Activated effector memory CD4-positive, alpha-beta T cell treated with Interleukin-2 at 50 U/mL for 16 hours (primary cell): ENCODE data around the gene GNL1.

Source experiments
- DNase-seq: peaks from one replicate; pipeline ENCODE4 v3.0.0-alpha.2; 2020

The GNL1 gene

DNA sequence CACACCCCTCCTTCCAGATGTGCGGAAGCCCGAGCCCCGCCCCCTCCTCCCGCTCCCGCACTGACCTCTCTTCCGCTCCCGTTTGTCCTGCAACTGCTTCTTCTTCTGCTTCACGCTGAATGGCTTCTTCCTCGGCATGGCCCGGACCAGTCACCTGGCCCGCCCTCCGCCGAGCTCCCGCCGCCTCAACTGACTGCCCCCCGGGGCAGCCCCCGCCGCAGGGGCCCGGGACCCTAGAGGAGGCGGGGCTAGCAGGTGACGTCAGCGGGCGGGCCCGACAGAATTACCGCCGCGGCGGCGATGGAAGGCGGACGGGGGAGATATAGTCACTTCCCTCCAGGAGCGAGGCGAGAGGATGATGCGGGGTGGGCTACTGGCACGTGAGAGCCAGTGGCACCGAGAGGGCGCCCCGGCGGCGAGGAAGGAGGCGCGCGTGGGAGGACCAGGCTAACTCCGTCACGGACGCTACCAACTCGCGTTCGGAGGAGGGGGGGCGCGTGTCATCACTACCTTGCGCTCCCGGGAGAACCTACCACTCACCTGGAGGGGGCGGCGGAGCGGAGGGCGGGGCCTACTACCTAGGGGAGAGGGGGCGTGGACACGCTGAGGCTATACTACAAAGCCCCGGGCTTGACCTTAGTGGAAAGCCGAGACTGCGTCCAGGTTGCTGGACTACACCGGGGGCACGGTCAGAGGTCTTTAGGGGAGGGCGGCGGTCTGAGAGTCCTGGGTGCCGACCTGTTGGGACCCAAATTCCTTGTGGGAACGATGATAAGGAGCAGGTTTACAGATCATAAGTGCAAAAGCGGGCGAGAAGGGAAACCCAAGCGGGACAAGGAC is at the start of gene GNL1:
Gene GNL1 (minus strand): TSS at position 424 of the 840 bp plus-strand sequence. CDS start 286 bp downstream, at position 138.
- peak; percentile 96 for DNase-seq

DNA sequence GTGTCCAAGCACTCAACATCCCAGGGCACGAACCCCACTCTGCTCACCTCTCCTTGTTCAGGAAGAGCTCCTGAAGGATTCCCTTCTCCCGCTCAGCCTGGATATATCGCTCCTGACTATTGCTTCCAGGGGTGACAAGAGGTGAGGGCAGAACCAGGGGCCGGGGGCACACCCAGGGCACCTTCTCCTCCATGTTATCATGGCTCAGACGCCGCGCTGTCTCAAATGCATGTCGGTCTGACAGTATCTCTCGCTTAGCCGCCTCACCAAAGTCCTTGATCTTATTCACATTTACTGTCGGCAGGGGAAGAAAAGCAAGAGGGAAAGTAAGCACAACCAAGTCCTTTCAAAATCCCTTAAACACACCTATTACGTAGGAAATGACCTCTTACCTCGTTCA is 47.7 kb upstream of the GNL1 start:
- DNase-seq = no peak

DNA sequence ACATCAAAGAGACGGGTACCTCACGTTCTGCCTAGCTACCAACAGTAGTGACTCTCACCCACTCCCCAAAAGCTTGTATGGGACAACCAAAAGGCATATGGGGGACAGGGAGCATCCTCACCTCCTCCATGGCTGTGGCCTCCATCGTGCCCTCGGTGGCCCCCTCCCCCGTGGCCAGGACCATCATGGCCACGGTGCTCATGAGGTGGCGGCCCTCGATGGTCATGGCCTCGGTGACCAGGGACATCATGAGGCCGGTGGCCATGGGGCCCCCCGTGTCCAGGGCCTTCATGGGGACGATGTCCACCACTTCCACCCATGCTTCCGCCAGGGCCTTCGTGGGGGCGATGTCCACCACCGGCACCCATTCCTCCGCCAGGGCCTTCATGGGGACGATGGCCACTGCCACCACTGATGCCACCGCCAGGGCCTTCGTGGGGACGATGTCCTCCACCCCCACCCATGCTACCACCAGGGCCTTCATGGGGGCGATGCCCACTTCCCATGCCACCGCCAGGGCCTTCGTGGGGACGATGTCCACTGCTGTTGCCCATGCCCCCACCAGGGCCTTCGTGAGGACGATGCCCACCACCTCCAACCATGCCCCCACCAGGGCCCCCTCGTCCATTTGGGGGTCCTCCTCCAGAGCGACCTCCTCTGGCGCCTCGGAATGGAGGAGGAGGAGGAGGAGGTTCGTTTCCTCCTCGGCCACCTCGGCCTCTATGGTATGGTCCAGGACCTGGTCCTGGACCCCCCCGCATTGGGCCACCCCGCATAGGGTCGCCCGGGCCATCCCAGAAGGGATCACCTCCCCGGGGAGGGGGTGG is 45.7 kb upstream of the GNL1 start:
- DNase-seq = no peak

DNA sequence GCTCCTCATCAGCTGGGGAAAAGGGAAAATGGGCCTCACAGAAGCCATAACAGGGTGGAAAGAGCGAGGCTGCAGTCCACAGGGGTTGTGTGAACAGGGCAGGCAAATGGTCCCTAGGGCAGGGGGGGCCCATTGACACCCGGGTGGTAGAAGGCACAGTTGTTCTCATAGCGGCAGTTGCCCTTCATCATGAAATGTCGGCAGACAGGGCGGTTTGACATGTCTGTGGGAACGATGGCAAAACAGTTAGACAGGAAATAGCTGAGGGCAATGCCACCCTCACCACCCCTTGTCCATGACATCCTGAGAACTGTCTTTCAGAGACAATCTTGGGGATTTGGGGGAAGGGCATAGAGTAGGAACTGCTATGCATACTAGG is 45.1 kb upstream of the GNL1 start:
- DNase-seq = no peak

- no peak for DNase-seq
Observed at GRCh38 chr6:30600451-30600961, 44.2 kb upstream of the GNL1 start.

DNA sequence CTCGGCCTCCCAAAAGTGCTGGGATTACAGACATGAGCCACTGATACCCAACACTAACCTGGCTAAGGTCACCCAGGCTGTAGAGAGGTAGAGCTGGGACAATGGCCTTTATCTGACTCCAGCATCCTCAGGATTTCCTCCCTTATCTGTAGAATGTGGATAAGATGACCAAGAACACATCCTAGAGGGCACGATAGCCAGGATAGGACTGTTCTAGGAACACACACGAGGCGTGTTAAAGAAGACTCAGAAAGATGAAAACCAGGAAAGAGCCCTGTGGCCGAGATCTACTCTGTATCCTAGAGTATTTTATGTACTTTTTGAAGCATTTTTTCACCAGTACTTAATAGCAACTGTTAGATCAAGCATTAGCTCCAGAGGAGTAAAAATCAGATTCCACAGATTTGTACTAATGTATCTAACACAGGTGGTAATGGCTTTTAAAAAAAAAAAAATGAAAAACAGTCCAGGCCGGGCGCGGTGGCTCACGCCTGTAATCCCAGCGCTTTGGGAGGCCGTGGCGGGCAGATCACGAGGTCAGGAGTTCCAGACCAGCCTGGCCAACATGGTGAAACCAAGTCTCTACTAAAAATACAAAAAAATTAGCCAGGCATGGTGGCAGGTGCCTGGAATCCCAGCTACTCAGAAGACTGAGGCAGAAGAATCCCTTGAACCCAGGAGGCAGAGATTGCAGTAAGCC is 43.5 kb upstream of the GNL1 start:
- no peak for DNase-seq

- no peak for DNase-seq
Observed at GRCh38 chr6:30598912-30599624, 42.8 kb upstream of the GNL1 start.

DNA sequence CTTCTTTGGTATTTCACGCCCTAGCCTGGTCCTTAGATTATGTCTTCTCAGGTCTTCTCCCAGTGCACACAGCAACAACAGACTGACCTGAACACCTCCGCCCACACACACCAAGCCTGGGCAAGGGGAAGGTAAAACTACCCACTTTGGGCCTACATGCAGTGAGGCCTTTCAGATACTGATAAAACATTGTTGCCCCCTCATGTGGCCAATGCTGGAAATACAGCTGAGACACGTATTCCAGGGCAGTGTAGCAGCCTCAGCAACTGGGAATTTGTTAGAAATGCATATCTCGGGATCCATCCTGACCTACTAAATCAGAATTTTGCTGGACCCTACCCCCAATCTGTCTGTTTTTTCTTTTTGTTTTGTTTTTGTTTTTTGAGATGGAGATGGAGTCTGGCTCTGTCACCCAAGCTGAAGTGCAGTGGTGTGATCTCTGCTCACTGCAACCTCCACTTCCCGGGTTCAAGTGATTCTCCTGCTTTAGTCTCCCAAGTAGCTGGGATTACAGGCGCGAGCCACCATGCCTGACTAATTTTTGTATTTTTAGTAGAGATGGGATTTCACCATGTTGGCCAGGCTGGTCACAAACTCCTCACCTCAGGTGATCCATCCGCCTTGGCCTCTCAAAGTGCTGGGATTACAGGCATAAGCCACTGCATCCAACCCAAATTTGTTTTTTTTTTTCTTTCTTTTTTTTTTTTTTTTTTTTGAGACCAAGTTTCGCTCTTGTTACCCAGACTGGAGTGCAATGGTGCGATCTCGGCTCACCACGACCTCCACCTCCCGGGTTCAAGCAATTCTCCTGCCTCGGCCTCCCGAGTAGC is 41.2 kb upstream of the GNL1 start:
- peak; percentile 58 for DNase-seq

DNA sequence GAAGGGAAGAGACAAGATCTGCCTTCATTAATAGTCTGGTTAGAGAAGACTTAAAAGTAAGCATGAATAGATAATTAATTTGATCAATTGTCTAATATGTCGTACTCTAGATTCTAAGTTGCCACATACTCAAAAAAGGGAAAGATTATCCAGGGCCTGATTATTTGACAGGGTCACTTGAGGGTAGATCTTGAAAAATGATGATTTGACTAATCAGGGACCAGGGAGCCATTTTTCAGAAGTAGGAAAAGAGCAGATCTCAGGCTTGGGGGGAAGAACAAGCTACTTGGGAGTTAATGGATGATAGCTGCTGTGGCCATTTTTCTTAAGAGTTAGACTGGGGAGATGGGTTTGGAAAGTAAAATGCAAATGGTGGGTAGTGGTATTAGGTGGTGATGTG is 36.0 kb upstream of the GNL1 start:
- no peak for DNase-seq

DNA sequence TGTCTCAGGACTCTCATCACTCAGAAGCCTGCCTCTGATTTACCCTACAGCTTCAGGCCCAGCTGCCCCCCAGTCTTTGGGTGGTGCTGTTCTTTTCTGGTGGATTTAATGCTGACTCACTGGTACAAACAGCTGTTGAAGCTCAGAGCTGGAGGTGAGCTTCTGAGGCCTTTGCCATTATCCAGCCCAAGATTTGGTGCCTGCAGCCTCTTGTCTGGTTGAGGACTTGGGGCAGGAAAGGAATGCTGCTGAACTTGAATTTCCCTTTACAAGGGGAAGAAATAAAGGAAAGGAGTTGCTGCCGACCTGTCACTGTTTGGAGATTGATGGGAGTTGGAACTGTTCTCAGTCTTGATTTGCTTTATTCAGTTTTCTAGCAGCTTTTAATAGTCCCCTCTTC is 34.7 kb upstream of the GNL1 start:
- DNase-seq = no peak

- DNase-seq = no peak
Observed at GRCh38 chr6:30590509-30590908, 34.2 kb upstream of the GNL1 start.

DNA sequence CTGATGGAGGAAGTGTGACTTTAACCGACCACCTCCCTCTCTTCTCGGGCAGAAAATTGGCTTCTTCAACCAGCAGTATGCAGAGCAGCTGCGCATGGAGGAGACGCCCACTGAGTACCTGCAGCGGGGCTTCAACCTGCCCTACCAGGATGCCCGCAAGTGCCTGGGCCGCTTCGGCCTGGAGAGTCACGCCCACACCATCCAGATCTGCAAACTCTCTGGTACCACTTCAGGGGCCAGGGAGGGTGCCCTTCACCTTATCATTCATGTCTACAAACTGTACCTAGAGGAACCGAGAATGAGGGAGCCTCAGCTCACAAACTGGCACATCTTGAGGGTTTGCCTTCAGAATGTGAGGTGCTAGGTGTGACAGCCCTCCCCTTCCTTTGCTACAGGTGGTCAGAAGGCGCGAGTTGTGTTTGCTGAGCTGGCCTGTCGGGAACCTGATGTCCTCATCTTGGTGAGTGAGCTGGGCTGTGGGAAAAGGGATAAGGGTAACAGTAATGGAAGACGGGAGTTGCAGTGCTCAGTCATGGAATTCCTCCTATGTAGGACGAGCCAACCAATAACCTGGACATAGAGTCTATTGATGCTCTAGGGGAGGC is 33.6 kb upstream of the GNL1 start:
- no peak for DNase-seq

DNA sequence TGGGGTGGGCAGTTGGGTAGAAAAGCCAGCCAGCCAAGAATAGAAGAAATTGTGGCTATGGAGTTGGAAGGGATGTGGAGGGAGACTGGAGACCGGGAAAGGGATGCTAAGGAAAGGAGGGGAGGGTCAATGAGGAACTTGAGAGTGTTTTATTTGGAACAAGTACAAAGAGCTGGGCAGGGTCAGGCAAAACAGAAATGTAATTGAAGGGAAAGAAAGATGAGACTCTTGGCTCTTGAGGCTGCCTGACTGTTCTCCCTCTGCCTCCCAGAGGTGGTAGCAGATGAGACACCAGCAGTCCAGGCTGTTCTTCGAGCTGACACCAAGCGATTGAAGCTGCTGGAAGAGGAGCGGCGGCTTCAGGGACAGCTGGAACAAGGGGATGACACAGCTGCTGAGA is 27.6 kb upstream of the GNL1 start:
- no peak for DNase-seq

DNA sequence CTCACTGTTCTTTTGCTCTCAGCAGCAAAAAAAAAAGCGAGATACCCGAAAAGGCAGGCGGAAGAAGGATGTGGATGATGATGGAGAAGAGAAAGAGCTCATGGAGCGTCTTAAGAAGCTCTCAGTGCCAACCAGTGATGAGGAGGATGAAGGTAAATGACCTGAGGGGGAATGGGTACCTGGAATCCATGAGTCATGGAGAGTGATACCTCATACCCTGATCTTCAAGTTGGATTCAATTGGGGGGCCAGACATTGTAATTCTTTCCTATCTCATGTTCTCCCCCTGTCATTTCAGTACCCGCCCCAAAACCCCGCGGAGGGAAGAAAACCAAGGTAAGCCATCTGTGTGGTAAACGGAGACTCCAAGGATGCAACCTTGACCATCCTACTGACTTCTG is 21.8 kb upstream of the GNL1 start:
- DNase-seq = no peak

GRCh38 chr6:30573113-30573512 is 16.8 kb upstream of the GNL1 start:
- DNase-seq = no peak

GRCh38 chr6:30572148-30572547 is 15.9 kb upstream of the GNL1 start:
- DNase-seq = no peak

DNA sequence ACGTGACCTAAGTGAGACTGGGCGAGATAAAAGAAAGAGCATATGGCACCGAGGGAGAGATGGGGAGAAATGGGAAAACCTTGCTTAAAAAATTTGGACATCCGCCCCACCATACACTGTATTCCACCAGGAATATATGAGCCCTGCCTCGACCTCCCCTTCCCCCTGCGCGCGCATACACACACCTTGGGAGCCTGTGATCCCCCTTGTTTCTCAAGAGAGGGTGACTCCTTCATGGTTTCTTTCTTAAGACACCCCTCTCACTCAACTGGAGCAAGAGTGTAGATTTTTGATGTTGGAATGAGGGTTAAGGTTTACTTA is 15.4 kb upstream of the GNL1 start:
- no peak for DNase-seq

GRCh38 chr6:30571075-30571761 is 14.9 kb upstream of the GNL1 start, which contains the start of gene ABCF1:
ABCF1 (plus strand) TSS chr6:30571442; CDS start chr6:30571488, 46 bp downstream.
- DNase-seq = peak; percentile 99

- no peak for DNase-seq
Observed at GRCh38 chr6:30570740-30571074, 14.4 kb upstream of the GNL1 start.

DNA sequence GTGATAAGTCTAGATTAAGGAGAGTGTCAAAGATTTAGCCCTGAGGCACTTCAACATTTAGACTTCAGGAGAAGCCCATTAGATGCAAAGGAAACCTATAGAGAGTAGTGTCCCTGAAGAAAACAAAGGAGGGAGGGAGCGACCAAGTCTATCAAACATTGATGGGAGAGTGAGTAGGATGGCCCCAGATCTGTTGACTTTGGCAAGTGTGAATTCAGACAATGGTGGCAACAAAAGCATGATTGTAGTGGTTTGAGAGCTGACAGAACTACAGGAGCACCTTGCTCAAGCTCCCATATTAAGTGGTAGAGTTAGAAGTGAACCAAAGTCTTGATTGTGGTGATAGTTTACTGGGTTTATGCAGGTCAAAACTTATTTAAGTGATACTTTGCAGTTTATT is 14.0 kb upstream of the GNL1 start:
- DNase-seq = no peak

DNA sequence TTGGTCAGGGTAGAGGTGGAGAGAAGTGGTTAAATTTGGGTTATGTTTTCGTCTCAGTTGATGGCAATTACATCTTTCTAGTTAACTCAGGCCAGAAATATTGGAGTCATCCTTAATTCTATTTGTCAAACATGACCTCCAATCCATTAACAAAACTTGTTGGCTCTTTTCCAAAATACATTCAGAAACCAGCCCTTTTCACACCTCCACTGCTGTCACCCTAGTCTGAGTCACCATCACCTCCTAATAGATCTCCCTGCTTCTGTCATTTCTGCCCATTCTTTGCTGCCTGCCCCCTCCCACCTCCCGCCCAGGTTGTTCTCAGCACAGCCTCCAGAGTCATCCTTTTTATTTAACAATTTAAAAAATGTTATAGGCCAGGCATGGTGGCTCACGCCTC is 12.0 kb upstream of the GNL1 start:
- no peak for DNase-seq
